Heart right ventricle (tissue), 16 donors: ENCODE measurements around the gene ZNF98. TPM values are rescaled to one million over a fixed set of nuclear protein-coding genes. Genes with fewer than 3 reads are reported as not detected.

ENCODE experiments used
- ATAC-seq, 8 donors: fragments of 200-7000 bp; cut with Tn5 transposase; one replicate each; pipeline ENCODE4 v1.9.1; 2020; ENCODE audit warnings: mild to moderate bottlenecking in 8 of 8, moderate library complexity in 8 of 8, moderate number of reproducible peaks in 1 of 8
- DNase-seq, 2 donors: peaks; one replicate each; pipeline ENCODE4 v3.0.0-alpha.2; 2020
- H3K27ac ChIP-seq, 10 donors: fragments of 200-600 bp; sonication (generic) in 2 of 10; one replicate each; pipeline versions ENCODE4 v1.5.0 to v1.8.0; 2020 to 2022; ENCODE audit warnings: mild to moderate bottlenecking in 3 of 10
- H3K27me3 ChIP-seq, 7 donors: fragments of 200-600 bp; one replicate each; pipeline ENCODE4 v1.8.0; 2021 to 2022; ENCODE audit warnings: mild to moderate bottlenecking in 2 of 7
- H3K36me3 ChIP-seq, 9 donors: fragments of 200-600 bp; sonication (generic) in 1 of 9; one replicate each; pipeline versions ENCODE4 v1.5.0 to v1.8.0; 2020 to 2022; ENCODE audit warnings: mild to moderate bottlenecking in 2 of 9
- H3K4me1 ChIP-seq, 9 donors: fragments of 200-600 bp; sonication (generic) in 1 of 9; one replicate each; pipeline versions ENCODE4 v1.5.0 to v1.8.0; 2020 to 2022; ENCODE audit warnings: mild to moderate bottlenecking in 4 of 9
- H3K4me3 ChIP-seq, 10 donors: fragments of 200-600 bp; sonication (generic) in 2 of 10; one replicate each; pipeline versions ENCODE4 v1.5.0 to v1.8.0; 2020 to 2022; ENCODE audit warnings: mild to moderate bottlenecking in 7 of 10, moderate library complexity in 2 of 10
- H3K9me3 ChIP-seq, 11 donors: fragments of 200-600 bp in 10 of 11; sonication (generic) in 2 of 11; one replicate each; pipeline versions ENCODE4 v1.5.0 to v1.8.0; 2013 to 2022; ENCODE audit warnings: mild to moderate bottlenecking in 2 of 11, control low read depth in 1 of 11, moderate library complexity in 1 of 11
- WGBS, 2 donors: extraction: QIAGEN DNeasy Blood & Tissue Kit; methylation state at CpG; one replicate each; pipeline ENCODE4 v1.1.7; 2013; ENCODE audit warnings: inconsistent platforms in 1 of 2; 5-methylcytosine and 5-hydroxymethylcytosine counted together
- intact Hi-C, 10 donors: fragments of 100-400 bp; cut with DNase I; formaldehyde crosslinking; loops; one replicate each; pipeline versions ENCODE4 v1.11.1 to v1.14.2; 2022
- polyA plus RNA-seq, 2 donors: library from polyadenylated mRNA; stranded (reverse); fragments of 200-250 nt; gene quantifications; one replicate each; pipeline ENCODE4 v1.2.3, GENCODE V29; 2013
- total RNA-seq, 10 donors: library from RNA; stranded (reverse); fragmentation: NEBNext Ultra II Directional in 3 of 10; extraction: Animal tissue kit (Norgen Biotek cat#: 25700) in 3 of 10; gene quantifications; one replicate each; pipeline versions ENCODE4 v1.2.1 to v1.2.4, GENCODE V29; 2021 to 2023
- TF ChIP-seq, protein P1 (sequence below), 9 donors: fragments of 200-600 bp; sonication (generic) in 2 of 9; IDR thresholded peaks; one replicate each; pipeline versions ENCODE4 v1.5.0 to v1.8.0; 2021 to 2022; ENCODE audit warnings: antibody characterized with exemption in 9 of 9, mild to moderate bottlenecking in 5 of 9, moderate library complexity in 1 of 9
- donor health status: Arrhythmogenic right ventricular cardiomyopathy.
- donor health status: ischemic (EF 13 %, LVEDD 7.1; RV severe dilation, severe dysfunction).
- donor health status: healthy with polysubstance abuse.
- donor health status: DM: no; HTN: yes; CAD: no.
- donor health status: DM: no; HTN: no; CAD: no.
- donor health status: ischemic (EF 25% LVEDD 6.9; RV normal size, moderate dysfunction).
- donor health status: ischemic (EF 25% LVEDD 5.7; RV mildly dilated, moderate dysfunction).
- donor health status: healthy.
- donor health status: DM: yes; HTN: yes; CAD: no.
- donor health status: Ischemic cardiomyopathy.
- donor health status: ischemic (EF 35%, LVEDD 5.7; RV mildly dilated, moderate dysfunction).
- donor health status: nonischemic (EF 11% LVEDD 7.7; RV severe dilation, severe dysfunction).
- donor health status: DM: yes; HTN: yes; CAD: no.
- donor health status: PGD.
- donor health status: ischemic (EF 29% LVEDD 5.4; RV normal size, mild dysfunction).
- donor health status: nonischemic (EF 23%, LVEDD 6.1; RV moderate dilation, normal function).

ZNF98 gene
- total and polyA plus RNA-seq, 12 donors: 0.85 to 3.7 (median 1.7) TPM; not detected in 4

DNA sequence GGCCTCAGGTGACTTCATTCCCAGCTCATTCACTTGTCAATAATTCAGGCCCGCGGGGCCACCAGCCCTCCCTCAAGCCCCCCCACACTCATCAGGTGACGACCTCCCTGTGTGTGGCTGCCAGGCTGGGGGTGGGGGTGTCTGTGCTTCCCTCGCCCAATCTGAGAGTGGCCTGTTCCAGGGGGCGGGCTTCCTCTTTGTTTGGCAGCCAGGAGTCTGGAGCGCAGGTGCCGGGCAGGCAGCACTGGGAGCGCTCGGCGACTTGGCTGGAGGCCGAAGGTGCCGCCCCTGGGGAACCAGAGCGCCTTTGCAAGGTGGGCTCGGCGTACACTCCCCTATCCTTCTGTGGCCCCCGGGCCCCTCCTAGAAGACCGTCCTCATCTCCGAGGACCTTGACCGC lies 5.4 kb upstream of the ZNF98 start:
- no peaks in the 10 kb centered on the region for H3K36me3 ChIP-seq
- TF ChIP-seq, protein P1, sequence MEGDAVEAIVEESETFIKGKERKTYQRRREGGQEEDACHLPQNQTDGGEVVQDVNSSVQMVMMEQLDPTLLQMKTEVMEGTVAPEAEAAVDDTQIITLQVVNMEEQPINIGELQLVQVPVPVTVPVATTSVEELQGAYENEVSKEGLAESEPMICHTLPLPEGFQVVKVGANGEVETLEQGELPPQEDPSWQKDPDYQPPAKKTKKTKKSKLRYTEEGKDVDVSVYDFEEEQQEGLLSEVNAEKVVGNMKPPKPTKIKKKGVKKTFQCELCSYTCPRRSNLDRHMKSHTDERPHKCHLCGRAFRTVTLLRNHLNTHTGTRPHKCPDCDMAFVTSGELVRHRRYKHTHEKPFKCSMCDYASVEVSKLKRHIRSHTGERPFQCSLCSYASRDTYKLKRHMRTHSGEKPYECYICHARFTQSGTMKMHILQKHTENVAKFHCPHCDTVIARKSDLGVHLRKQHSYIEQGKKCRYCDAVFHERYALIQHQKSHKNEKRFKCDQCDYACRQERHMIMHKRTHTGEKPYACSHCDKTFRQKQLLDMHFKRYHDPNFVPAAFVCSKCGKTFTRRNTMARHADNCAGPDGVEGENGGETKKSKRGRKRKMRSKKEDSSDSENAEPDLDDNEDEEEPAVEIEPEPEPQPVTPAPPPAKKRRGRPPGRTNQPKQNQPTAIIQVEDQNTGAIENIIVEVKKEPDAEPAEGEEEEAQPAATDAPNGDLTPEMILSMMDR (IDR thresholded peaks at IDR 0.05): no peak
- DNase-seq (no peak), ATAC-seq (peak in 1 of 8 donors; percentile 82)
- intact Hi-C loops: no loop called here
- peaks cover 0 to 4% (median 0%) of the 10 kb centered on the region in 9 donors for H3K4me1 ChIP-seq
- 0 to 3% methylated on average over 18 to 19 of the region's 19 CpGs for WGBS, 2 donors
- H3K27me3 ChIP-seq: peaks cover 0 to 30% (median 19%) of the 10 kb centered on the region in 7 donors
- H3K4me3 ChIP-seq: peak overlapping the region in 7 of 10 donors; percentile 3 to 49 (median 17)
- peaks cover 0 to 86% (median 0%) of the 10 kb centered on the region in 11 donors for H3K9me3 ChIP-seq
- H3K27ac ChIP-seq: no peak overlapping the region

DNA sequence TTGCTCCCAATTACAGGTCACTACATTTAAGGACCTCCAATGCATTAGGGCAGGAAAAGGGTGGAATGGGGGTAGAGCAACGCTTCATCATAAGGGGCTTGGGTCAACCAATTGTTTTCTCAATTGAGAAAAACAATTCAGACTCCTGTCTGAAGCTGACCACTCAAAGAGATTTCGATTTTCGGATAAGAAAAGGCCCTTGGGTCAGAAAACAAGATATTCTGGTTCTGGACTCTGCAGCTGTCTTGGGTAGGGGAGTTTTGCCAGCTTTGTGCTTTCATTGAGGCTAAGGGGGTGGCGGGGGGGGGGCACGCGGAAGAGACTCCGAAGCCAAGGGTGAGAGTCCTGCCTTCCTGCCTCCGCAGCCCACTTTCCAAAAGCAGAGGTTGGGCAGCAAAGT lies 4.8 kb upstream of the ZNF98 start:
- TF ChIP-seq, protein P1 (IDR thresholded peaks at IDR 0.05): no peak
- ATAC-seq: no peak
- Histone ChIP-seq H3K4me3 (no peak overlapping the region), H3K36me3 (no peaks in the 10 kb centered on the region), H3K4me1 (peaks cover 0 to 4% (median 0%) of the 10 kb centered on the region in 9 donors), H3K9me3 (peaks cover 0 to 87% (median 0%) of the 10 kb centered on the region in 11 donors), H3K27ac (no peak overlapping the region), H3K27me3 (peaks cover 0 to 30% (median 19%) of the 10 kb centered on the region in 7 donors)
- intact Hi-C loops: no loop called here
- no peak for DNase-seq
- WGBS, 2 donors: 48 to 63% methylated on average over 8 of the region's 8 CpGs

DNA sequence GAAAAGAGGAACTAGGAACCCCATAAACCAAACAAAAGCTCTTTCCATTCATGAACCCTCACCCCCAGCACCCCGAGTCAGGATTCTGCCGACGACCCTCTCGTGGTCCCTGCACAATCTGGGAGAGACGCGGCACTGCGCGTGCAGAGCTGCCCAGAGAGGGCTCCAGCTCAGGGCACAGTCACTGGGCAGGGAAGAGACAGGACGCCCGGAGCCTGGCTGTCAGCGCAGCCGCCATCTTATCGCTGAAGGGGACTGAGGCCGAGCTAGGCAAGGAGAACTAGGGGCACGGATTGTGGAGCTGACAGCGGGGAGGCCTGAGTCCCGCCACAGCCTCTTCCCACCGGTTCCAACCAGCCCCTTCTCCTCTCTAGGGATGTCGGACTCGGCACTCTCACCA lies 349 bp downstream of the ZNF98 start:
- H3K27ac ChIP-seq: peak overlapping the region in 1 of 10 donors; percentile 35
- ATAC-seq (peak in 3 of 8 donors; percentile 23 to 41 (median 38)), DNase-seq (no peak)
- peaks cover 0 to 5% (median 0%) of the 10 kb centered on the region in 7 donors for H3K27me3 ChIP-seq
- H3K4me1 ChIP-seq: no peaks in the 10 kb centered on the region
- WGBS, 2 donors: 0 to 3% methylated on average over 19 to 20 of the region's 20 CpGs
- intact Hi-C loops: no loop called here
- peaks cover 0 to 84% (median 0%) of the 10 kb centered on the region in 11 donors for H3K9me3 ChIP-seq
- no peaks in the 10 kb centered on the region for H3K36me3 ChIP-seq
- peak overlapping the region in 9 of 10 donors; percentile 10 to 66 (median 50) for H3K4me3 ChIP-seq
- TF ChIP-seq, protein P1 (IDR thresholded peaks at IDR 0.05): no peak

DNA sequence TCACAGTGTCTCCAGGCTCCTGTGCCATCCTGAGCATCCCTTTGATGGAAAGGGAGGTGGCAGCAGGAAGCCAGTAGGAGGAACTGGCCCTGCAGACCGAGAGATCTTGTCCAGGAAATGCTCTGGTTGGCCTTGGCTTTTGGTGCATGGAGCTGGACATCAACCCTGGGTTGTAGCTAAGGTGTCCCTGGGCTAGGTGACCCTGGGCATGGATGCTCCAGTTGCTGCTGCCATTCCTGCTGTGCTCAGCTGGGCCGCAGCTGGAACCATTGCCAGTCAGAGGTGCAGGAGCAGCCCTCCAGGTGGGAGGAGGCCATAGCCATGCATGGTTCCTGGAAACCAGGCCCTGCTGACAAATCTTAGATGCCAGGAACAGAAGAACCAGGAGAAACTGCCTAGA lies 67.5 kb downstream of the ZNF98 start:
- 54 to 80% methylated on average over 2 of the region's 2 CpGs for WGBS, 2 donors
- TF ChIP-seq, protein P1 (IDR thresholded peaks at IDR 0.05): no peak
- ATAC-seq: no peak

More for the DNA sequence above, 67.5 kb downstream of the ZNF98 start:
- Histone ChIP-seq H3K4me3 (no peak overlapping the region), H3K9me3 (peaks cover 0 to 65% (median 0%) of the 10 kb centered on the region in 11 donors), H3K4me1 (no peaks in the 10 kb centered on the region), H3K27ac (no peak overlapping the region), H3K36me3 (no peaks in the 10 kb centered on the region), H3K27me3 (no peaks in the 10 kb centered on the region)
- DNase-seq: no peak
- intact Hi-C loops: no loop called here

Other genes starting within 250 kb of the ZNF98 start
- gene ZNF676, start 225.4 kb downstream of the ZNF98 start, total RNA-seq: 1 to 10 TPM; 1.4 to 6.4 (median 2.6) TPM
- gene ZNF676, start 225.4 kb downstream of the ZNF98 start, polyA plus RNA-seq: 1 to 10 TPM in 1 of 2 donors, under 1 TPM in 1; 0.45 to 2.9 TPM
- gene ZNF729, start 135.9 kb downstream of the ZNF98 start, total RNA-seq: not detected
- gene ZNF729, start 135.9 kb downstream of the ZNF98 start, polyA plus RNA-seq: not detected
- under 1 TPM in 6 of 10 donors, not detected in 4; 0.09 to 0.17 (median 0.13) TPM for gene ZNF492, start 212.0 kb upstream of the ZNF98 start, total RNA-seq
- gene ZNF492, start 212.0 kb upstream of the ZNF98 start, polyA plus RNA-seq: under 1 TPM in 1 of 2 donors, not detected in 1; 0.06 TPM